Esophagus squamous epithelium (tissue), 4 donors: ENCODE data around the gene FOXA3.

Experiments used
- POLR2A ChIP-seq, 4 donors: fragments of 450-650 bp; IDR thresholded peaks; one replicate each; pipeline ENCODE4 v1.6.1; 2017; ENCODE audit warnings: antibody characterized with exemption in 4 of 4, mild to moderate bottlenecking in 4 of 4, moderate library complexity in 3 of 4
- TF ChIP-seq, protein P1 (sequence below), 6 experiments: fragments of 450-650 bp in 4 of 6; fragments of 200-600 bp in 2 of 6; sonication (generic) in 2 of 6; IDR thresholded peaks; one replicate each; pipeline ENCODE4 v1.5.1; 2016 to 2019; ENCODE audit warnings: antibody characterized with exemption in 6 of 6, mild to moderate bottlenecking in 4 of 6, moderate library complexity in 4 of 6

- TF ChIP-seq, protein P1, sequence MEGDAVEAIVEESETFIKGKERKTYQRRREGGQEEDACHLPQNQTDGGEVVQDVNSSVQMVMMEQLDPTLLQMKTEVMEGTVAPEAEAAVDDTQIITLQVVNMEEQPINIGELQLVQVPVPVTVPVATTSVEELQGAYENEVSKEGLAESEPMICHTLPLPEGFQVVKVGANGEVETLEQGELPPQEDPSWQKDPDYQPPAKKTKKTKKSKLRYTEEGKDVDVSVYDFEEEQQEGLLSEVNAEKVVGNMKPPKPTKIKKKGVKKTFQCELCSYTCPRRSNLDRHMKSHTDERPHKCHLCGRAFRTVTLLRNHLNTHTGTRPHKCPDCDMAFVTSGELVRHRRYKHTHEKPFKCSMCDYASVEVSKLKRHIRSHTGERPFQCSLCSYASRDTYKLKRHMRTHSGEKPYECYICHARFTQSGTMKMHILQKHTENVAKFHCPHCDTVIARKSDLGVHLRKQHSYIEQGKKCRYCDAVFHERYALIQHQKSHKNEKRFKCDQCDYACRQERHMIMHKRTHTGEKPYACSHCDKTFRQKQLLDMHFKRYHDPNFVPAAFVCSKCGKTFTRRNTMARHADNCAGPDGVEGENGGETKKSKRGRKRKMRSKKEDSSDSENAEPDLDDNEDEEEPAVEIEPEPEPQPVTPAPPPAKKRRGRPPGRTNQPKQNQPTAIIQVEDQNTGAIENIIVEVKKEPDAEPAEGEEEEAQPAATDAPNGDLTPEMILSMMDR (IDR thresholded peaks at IDR 0.05) = no peak
- no peak for TF ChIP-seq POLR2A (IDR thresholded peaks at IDR 0.05)
These were observed 530 bp downstream of the FOXA3 start for GRCh38 chr19:45864629-45865082.
